KOPT-K1 (cell line): ENCODE data around the gene C10orf67.
"Not testable (repeated sequence)": the region's sequence is repeated elsewhere in the genome, so short reads cannot be mapped to it uniquely, and the experiment has no call there.

Experiments used
- H3K27ac ChIP-seq: fragments of 200-600 bp; sonication (generic); 2 replicates; pipeline ENCODE4 v1.5.1; 2016; ENCODE audit warnings: antibody characterized with exemption, mild to moderate bottlenecking, low read depth, low read length; ENCODE audit not compliant: poor library complexity, severe bottlenecking
- H3K36me3 ChIP-seq: fragments of 200-600 bp; sonication (generic); 2 replicates; pipeline ENCODE4 v1.5.1; 2017; ENCODE audit warnings: antibody characterized with exemption, mild to moderate bottlenecking, low read length, moderate library complexity; ENCODE audit not compliant: insufficient read depth
- H3K9me3 ChIP-seq: fragments of 200-600 bp; sonication (generic); 2 replicates; pipeline ENCODE4 v1.5.1; 2017; ENCODE audit warnings: antibody characterized with exemption, low read length, mild to moderate bottlenecking; ENCODE audit not compliant: insufficient read depth, poor library complexity, severe bottlenecking

C10orf67 gene

GRCh38 chr10:23319835-23320234 is 24.8 kb downstream of the C10orf67 start:
- H3K36me3 ChIP-seq, result no peaks in the 10 kb centered on the region
- peaks cover 15% of the 10 kb centered on the region for H3K9me3 ChIP-seq
- no peak overlapping the region for H3K27ac ChIP-seq

- Histone ChIP-seq H3K9me3 (peaks cover 15% of the 10 kb centered on the region), H3K27ac (no peak overlapping the region), H3K36me3 (no peaks in the 10 kb centered on the region)
These were observed 26.2 kb downstream of the C10orf67 start for GRCh38 chr10:23318359-23318758.

GRCh38 chr10:23317416-23317815 is 27.2 kb downstream of the C10orf67 start:
- Histone ChIP-seq H3K9me3 (peaks cover 15% of the 10 kb centered on the region), H3K27ac (no peak overlapping the region), H3K36me3 (no peaks in the 10 kb centered on the region)

- no peaks in the 10 kb centered on the region for H3K36me3 ChIP-seq
- peaks cover 15% of the 10 kb centered on the region for H3K9me3 ChIP-seq
- no peak overlapping the region for H3K27ac ChIP-seq
These were observed 28.2 kb downstream of the C10orf67 start for GRCh38 chr10:23316406-23316805.

- Histone ChIP-seq H3K9me3 (peaks cover 15% of the 10 kb centered on the region), H3K36me3 (no peaks in the 10 kb centered on the region), H3K27ac (no peak overlapping the region)
These were observed 28.6 kb downstream of the C10orf67 start for GRCh38 chr10:23315966-23316365.

GRCh38 chr10:23314835-23315239 is 29.8 kb downstream of the C10orf67 start:
- peaks cover 15% of the 10 kb centered on the region for H3K9me3 ChIP-seq
- H3K27ac ChIP-seq, result no peak overlapping the region
- no peaks in the 10 kb centered on the region for H3K36me3 ChIP-seq

- Histone ChIP-seq H3K9me3 (peaks cover 3% of the 10 kb centered on the region), H3K36me3 (no peaks in the 10 kb centered on the region), H3K27ac (no peak overlapping the region)
These were observed 33.6 kb downstream of the C10orf67 start for GRCh38 chr10:23311034-23311433.

GRCh38 chr10:23310404-23310803 is 34.2 kb downstream of the C10orf67 start:
- no peaks in the 10 kb centered on the region for H3K36me3 ChIP-seq
- H3K9me3 ChIP-seq, result no peaks in the 10 kb centered on the region
- no peak overlapping the region for H3K27ac ChIP-seq

GRCh38 chr10:23299961-23300360 is 44.6 kb downstream of the C10orf67 start:
- not testable (repeated sequence) for H3K36me3 ChIP-seq, H3K9me3 ChIP-seq, H3K27ac ChIP-seq

- Histone ChIP-seq H3K27ac (no peak overlapping the region), H3K9me3 (no peaks in the 10 kb centered on the region), H3K36me3 (no peaks in the 10 kb centered on the region)
These were observed 49.9 kb downstream of the C10orf67 start for GRCh38 chr10:23294638-23295247.

GRCh38 chr10:23293973-23294590 is 50.5 kb downstream of the C10orf67 start:
- no peaks in the 10 kb centered on the region for H3K9me3 ChIP-seq
- no peaks in the 10 kb centered on the region for H3K36me3 ChIP-seq
- no peak overlapping the region for H3K27ac ChIP-seq

GRCh38 chr10:23293145-23293724 is 51.4 kb downstream of the C10orf67 start:
- H3K9me3 ChIP-seq, result no peaks in the 10 kb centered on the region
- H3K27ac ChIP-seq, result no peak overlapping the region
- H3K36me3 ChIP-seq, result no peaks in the 10 kb centered on the region

- Histone ChIP-seq H3K9me3 (no peaks in the 10 kb centered on the region), H3K27ac (no peak overlapping the region), H3K36me3 (no peaks in the 10 kb centered on the region)
These were observed 52.9 kb downstream of the C10orf67 start for GRCh38 chr10:23291551-23292334.

- Histone ChIP-seq H3K27ac (no peak overlapping the region), H3K9me3 (no peaks in the 10 kb centered on the region), H3K36me3 (no peaks in the 10 kb centered on the region)
These were observed 59.8 kb downstream of the C10orf67 start for GRCh38 chr10:23284674-23285335.

- Histone ChIP-seq H3K9me3 (no peaks in the 10 kb centered on the region), H3K36me3 (no peaks in the 10 kb centered on the region), H3K27ac (no peak overlapping the region)
These were observed 60.4 kb downstream of the C10orf67 start for GRCh38 chr10:23284155-23284554.
